HG02571 (cell line): Measurements from ENCODE around the gene SLC25A21.
"Not testable (repeated sequence)": the region's sequence is repeated elsewhere in the genome, so short reads cannot be mapped to it uniquely, and the experiment has no call there.

Experiments
- ATAC-seq: cut with Tn5 transposase; IDR thresholded peaks from one replicate; pipeline ENCODE4 v1.9.1; 2021; ENCODE audit warnings: mild to moderate bottlenecking, moderate library complexity; ENCODE audit not compliant: unreplicated experiment

SLC25A21 gene

GRCh38 chr14:37093364-37093763 is 79.0 kb downstream of the SLC25A21 start:
- ATAC-seq: no peak

- no peak for ATAC-seq
Measured at GRCh38 chr14:37091651-37092050, 80.8 kb downstream of the SLC25A21 start.

- ATAC-seq: no peak
Measured at GRCh38 chr14:37090026-37090425, 82.4 kb downstream of the SLC25A21 start.

- no peak for ATAC-seq
Measured at GRCh38 chr14:37089410-37089809, 83.0 kb downstream of the SLC25A21 start.

GRCh38 chr14:37088356-37089215 is 83.8 kb downstream of the SLC25A21 start:
- ATAC-seq: no peak

GRCh38 chr14:37087520-37087919 is 84.9 kb downstream of the SLC25A21 start:
- ATAC-seq: no peak

GRCh38 chr14:37083599-37083998 is 88.8 kb downstream of the SLC25A21 start:
- ATAC-seq: no peak

- no peak for ATAC-seq
Measured at GRCh38 chr14:37082449-37082848, 90.0 kb downstream of the SLC25A21 start.

- ATAC-seq: no peak
Measured at GRCh38 chr14:37081856-37082255, 90.5 kb downstream of the SLC25A21 start.

- no peak for ATAC-seq
Measured at GRCh38 chr14:37081218-37081617, 91.2 kb downstream of the SLC25A21 start.

GRCh38 chr14:37078131-37078530 is 94.3 kb downstream of the SLC25A21 start:
- ATAC-seq: no peak

GRCh38 chr14:37074320-37074719 is 98.1 kb downstream of the SLC25A21 start:
- ATAC-seq: not testable (repeated sequence)

GRCh38 chr14:37063467-37064240 is 108.8 kb downstream of the SLC25A21 start:
- no peak for ATAC-seq

GRCh38 chr14:37062191-37062803 is 110.1 kb downstream of the SLC25A21 start:
- no peak for ATAC-seq

GRCh38 chr14:37061697-37062096 is 110.7 kb downstream of the SLC25A21 start:
- ATAC-seq: no peak

GRCh38 chr14:37060496-37061260 is 111.7 kb downstream of the SLC25A21 start:
- no peak for ATAC-seq

- ATAC-seq: no peak
Measured at GRCh38 chr14:37057776-37058175, 114.6 kb downstream of the SLC25A21 start.

GRCh38 chr14:37056473-37056872 is 115.9 kb downstream of the SLC25A21 start:
- no peak for ATAC-seq

GRCh38 chr14:37054869-37055268 is 117.5 kb downstream of the SLC25A21 start:
- ATAC-seq: no peak

GRCh38 chr14:37054144-37054543 is 118.3 kb downstream of the SLC25A21 start:
- no peak for ATAC-seq

GRCh38 chr14:37051680-37052079 is 120.7 kb downstream of the SLC25A21 start:
- ATAC-seq: no peak
